Naive B cell (primary cell): ENCODE results near the gene GGT6. TPM values are rescaled to one million over a fixed set of nuclear protein-coding genes. Genes with fewer than 3 reads are reported as not detected.

Source experiments
- ATAC-seq, 2 donors: fragments of 150-1000 bp; cut with Tn5 transposase; 2 replicates each; pipeline ENCODE4 v1.10.0; 2021; ENCODE audit warnings: low read depth in 2 of 2, mild to moderate bottlenecking in 2 of 2, moderate library complexity in 2 of 2
- DNase-seq: peaks from one replicate; pipeline ENCODE4 v3.0.0; 2022
- H3K27ac Mint-ChIP-seq, 6 donors: one replicate each; pipeline ENCODE4 v1.8.0; 2020 to 2022; ENCODE audit warnings: mild to moderate bottlenecking in 6 of 6, mixed read lengths in 6 of 6, moderate library complexity in 5 of 6, inconsistent platforms in 2 of 6
- H3K27me3 Mint-ChIP-seq, 3 donors: one replicate each; pipeline ENCODE4 v1.8.0; 2021 to 2022; ENCODE audit warnings: mixed read lengths in 3 of 3, mild to moderate bottlenecking in 1 of 3
- H3K36me3 Mint-ChIP-seq, 2 donors: one replicate each; pipeline ENCODE4 v1.8.0; 2020 to 2022; ENCODE audit warnings: mixed read lengths in 2 of 2, inconsistent platforms in 1 of 2, mild to moderate bottlenecking in 1 of 2
- H3K4me1 Mint-ChIP-seq, 3 donors: one replicate each; pipeline ENCODE4 v1.8.0; 2020 to 2022; ENCODE audit warnings: mixed read lengths in 3 of 3, inconsistent platforms in 1 of 3, mild to moderate bottlenecking in 1 of 3, moderate library complexity in 1 of 3
- H3K4me3 Mint-ChIP-seq, 8 donors: one replicate each; pipeline ENCODE4 v1.8.0; 2020 to 2022; ENCODE audit warnings: mild to moderate bottlenecking in 8 of 8, mixed read lengths in 8 of 8, moderate library complexity in 8 of 8, inconsistent platforms in 2 of 8
- H3K9me3 Mint-ChIP-seq, 7 donors: one replicate each; pipeline ENCODE4 v1.8.0; 2020 to 2022; ENCODE audit warnings: mixed read lengths in 7 of 7, mild to moderate bottlenecking in 5 of 7, inconsistent platforms in 2 of 7, moderate library complexity in 1 of 7
- polyA plus RNA-seq, 6 donors: library from polyadenylated mRNA; unstranded; fragments of 300-500 nt; fragmentation: Illumina TruSeq; gene quantifications; one replicate each; pipeline ENCODE4 v1.2.3, GENCODE V29; 2021; ENCODE audit warnings: low read depth in 6 of 6

The GGT6 gene
- polyA plus RNA-seq, 6 donors from 2014 or later = not detected

GRCh38 chr17:4550534-4551039, 9.8 kb downstream of the GGT6 start:
- no peaks in the 10 kb centered on the region for H3K9me3 Mint-ChIP-seq
- H3K27ac Mint-ChIP-seq = no peak overlapping the region
- H3K36me3 Mint-ChIP-seq = peaks cover 0 to 5% of the 10 kb centered on the region in 2 donors
- peak overlapping the region in 1 of 8 donors; percentile 36 for H3K4me3 Mint-ChIP-seq
- DNase-seq = no peak
- ATAC-seq = no peak
- peaks cover 16 to 21% (median 21%) of the 10 kb centered on the region in 3 donors for H3K4me1 Mint-ChIP-seq
- no peaks in the 10 kb centered on the region for H3K27me3 Mint-ChIP-seq

DNA sequence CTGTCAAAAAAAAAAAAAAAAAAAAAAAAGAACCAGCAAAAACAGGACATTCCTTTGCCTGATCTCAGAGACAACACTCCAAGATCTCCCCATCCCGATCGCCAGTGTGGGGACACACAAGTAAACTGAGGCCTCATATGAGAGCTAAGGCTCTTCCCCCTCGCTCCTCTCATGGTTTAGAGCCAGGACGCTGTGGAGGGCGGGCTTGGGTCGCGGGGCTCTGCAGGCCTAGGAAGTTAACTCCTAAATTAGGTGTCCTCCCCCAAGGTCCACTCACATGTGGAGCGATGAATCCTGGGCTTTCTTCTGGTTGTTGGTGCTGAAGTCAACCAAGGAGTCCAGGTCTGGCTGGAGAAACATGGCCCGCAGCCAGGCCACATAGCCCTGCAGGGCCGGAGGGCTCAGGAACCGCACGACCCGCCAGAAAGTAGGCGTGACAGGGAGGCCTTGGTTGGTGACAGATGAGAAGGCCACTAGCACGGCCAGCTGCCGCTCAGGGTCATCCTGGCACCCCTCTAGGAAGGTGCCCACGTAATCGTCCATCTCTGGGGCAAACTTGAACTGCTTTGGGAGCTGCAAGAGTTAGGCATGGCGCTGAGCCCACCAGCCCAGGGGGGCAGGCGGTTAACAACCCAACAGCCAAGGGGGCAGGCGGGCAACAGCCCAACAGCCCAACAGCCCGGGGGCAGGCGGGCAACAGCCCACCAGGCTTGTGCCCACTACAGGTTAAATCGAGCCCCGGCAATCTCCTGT, 10.4 kb downstream of the GGT6 start:
- peaks cover 0 to 5% of the 10 kb centered on the region in 2 donors for H3K36me3 Mint-ChIP-seq
- no peak overlapping the region for H3K27ac Mint-ChIP-seq
- no peak for DNase-seq
- H3K4me3 Mint-ChIP-seq = peak overlapping the region in 1 of 8 donors; percentile 36
- H3K9me3 Mint-ChIP-seq = no peaks in the 10 kb centered on the region
- peaks cover 12 to 15% (median 15%) of the 10 kb centered on the region in 3 donors for H3K4me1 Mint-ChIP-seq
- H3K27me3 Mint-ChIP-seq = no peaks in the 10 kb centered on the region
- ATAC-seq = no peak

DNA sequence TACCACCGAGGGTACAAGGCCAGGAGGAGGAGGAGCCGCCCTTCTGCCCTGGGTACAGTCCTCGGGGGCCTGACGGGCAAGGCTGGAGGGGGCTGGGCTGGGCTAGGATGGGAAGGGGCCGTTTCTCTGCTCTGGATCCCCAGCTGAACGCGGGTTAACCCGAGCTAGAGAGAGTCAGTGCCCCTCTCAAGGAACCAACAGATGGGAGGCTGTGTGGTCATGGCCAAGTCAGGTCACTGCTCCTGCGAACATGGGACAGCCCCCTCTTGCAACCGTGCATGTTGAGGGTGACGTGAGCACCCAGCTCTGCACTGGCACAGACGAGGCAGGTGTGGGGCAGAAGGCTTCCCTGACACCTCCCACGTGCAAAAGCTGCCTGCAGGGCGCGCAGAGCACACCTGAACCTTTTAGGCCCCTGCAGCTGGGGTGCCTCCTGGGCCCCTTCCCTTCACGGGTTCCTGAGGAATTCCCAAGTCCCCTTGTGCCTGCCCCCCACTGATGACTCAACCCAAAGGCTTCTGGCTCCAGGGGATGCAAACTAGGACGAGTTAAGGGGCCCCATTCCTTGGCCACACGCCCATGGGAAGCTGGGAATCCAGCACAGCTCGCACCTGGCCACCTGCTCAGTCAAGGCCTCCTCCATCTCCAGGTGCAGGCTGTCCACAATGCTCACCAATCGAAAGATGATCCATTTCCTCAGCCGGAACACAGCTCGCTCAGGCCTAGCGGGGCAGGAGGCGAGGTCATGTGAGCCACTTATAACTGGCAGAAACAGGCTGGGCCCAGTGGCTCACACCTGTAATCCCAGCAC, 11.5 kb downstream of the GGT6 start:
- Mint-ChIP-seq H3K9me3 (no peaks in the 10 kb centered on the region), H3K27me3 (no peaks in the 10 kb centered on the region), H3K4me1 (peaks cover 4 to 6% (median 5%) of the 10 kb centered on the region in 3 donors), H3K4me3 (no peak overlapping the region), H3K27ac (no peak overlapping the region), H3K36me3 (peaks cover 0 to 5% of the 10 kb centered on the region in 2 donors)
- DNase-seq (no peak), ATAC-seq (no peak)

DNA sequence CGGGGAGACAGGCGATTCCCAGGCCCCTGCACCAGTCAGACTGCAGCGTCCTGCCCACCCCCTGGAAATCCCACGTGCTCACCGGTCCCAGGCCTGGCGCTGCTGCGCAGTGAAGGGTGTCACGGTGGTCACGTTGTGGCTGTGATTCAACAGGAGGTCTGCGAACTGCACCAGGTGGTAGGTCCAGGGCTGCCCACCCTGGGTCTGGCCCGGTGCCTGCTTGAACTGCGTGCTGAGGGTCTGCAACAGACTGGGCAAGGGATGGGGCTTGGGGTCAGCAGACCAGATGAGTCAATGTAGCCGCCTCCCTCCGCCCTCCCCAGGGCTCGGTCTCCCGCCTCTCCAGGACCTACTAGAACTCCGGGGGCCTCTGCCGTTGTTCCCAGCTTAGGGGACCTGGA, 12.3 kb downstream of the GGT6 start:
- no peaks in the 10 kb centered on the region for H3K27me3 Mint-ChIP-seq
- peaks cover 0 to 5% of the 10 kb centered on the region in 2 donors for H3K36me3 Mint-ChIP-seq
- DNase-seq = no peak
- ATAC-seq = no peak
- no peaks in the 10 kb centered on the region for H3K4me1 Mint-ChIP-seq
- no peaks in the 10 kb centered on the region for H3K9me3 Mint-ChIP-seq
- H3K27ac Mint-ChIP-seq = no peak overlapping the region
- no peak overlapping the region for H3K4me3 Mint-ChIP-seq

- H3K9me3 Mint-ChIP-seq = no peaks in the 10 kb centered on the region
- H3K27me3 Mint-ChIP-seq = no peaks in the 10 kb centered on the region
- H3K4me1 Mint-ChIP-seq = no peaks in the 10 kb centered on the region
- H3K4me3 Mint-ChIP-seq = no peak overlapping the region
- peaks cover 0 to 5% of the 10 kb centered on the region in 2 donors for H3K36me3 Mint-ChIP-seq
- DNase-seq = no peak
- no peak overlapping the region for H3K27ac Mint-ChIP-seq
- ATAC-seq = no peak
Observed at GRCh38 chr17:4547118-4547906, 13.1 kb downstream of the GGT6 start.

DNA sequence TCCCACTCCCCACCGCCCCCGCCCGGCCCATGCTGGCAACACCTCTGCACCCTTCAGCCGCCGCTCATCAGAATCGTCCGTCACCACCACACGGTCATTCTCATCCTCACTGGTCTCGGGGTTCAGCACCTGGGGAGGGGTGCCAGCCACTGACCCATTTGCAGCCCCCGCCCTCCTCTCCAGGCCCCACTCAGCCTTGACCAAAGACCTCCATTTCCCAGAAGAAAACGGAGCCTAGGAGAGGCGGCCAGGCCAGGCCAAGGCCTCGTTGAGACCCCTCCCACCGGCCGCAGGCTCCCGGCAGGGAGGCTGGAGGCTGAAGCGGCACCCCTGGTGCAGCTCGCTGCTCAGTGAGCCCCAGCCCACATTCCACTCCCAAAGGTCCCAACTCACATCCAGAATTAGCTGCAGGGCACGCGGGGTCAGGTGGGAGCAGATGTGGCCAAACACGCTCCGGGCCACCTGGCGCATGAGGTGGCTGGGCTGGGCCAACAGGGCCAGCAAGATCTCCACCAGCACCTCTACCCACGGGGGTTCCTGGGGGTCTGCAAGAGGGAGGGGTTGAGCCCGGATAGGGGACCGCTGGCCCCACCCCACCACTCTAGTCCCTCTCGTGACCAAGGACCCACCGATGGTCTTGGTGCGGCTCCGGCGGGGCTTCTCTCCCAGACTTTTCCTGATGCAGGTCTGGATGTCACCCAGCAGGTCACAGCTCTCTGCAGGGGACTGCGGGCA, 15.0 kb downstream of the GGT6 start:
- Mint-ChIP-seq H3K27me3 (no peaks in the 10 kb centered on the region), H3K9me3 (no peaks in the 10 kb centered on the region), H3K36me3 (no peaks in the 10 kb centered on the region), H3K4me1 (no peaks in the 10 kb centered on the region), H3K4me3 (no peak overlapping the region), H3K27ac (peak overlapping the region in 2 of 6 donors; percentile 36 to 59)
- DNase-seq (no peak), ATAC-seq (no peak)

DNA sequence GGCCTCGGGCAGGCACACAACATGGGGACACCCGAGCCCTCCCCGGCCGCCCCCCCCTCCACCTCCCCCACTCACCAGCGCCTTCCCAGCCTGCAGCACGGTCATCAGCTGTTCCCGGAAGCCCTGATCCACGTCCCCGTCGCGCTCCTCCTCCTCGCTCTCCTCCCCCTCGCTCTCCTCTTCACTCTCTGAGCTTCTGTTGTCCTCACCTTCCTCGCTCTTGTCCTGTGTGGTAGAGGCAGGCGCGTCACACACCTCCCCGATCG, 15.5 kb downstream of the GGT6 start:
- no peak for DNase-seq
- H3K4me1 Mint-ChIP-seq = no peaks in the 10 kb centered on the region
- H3K27ac Mint-ChIP-seq = peak overlapping the region in 1 of 6 donors; percentile 36
- ATAC-seq = no peak
- no peak overlapping the region for H3K4me3 Mint-ChIP-seq
- H3K27me3 Mint-ChIP-seq = no peaks in the 10 kb centered on the region
- no peaks in the 10 kb centered on the region for H3K9me3 Mint-ChIP-seq
- peaks cover 0 to 2% of the 10 kb centered on the region in 2 donors for H3K36me3 Mint-ChIP-seq

DNA sequence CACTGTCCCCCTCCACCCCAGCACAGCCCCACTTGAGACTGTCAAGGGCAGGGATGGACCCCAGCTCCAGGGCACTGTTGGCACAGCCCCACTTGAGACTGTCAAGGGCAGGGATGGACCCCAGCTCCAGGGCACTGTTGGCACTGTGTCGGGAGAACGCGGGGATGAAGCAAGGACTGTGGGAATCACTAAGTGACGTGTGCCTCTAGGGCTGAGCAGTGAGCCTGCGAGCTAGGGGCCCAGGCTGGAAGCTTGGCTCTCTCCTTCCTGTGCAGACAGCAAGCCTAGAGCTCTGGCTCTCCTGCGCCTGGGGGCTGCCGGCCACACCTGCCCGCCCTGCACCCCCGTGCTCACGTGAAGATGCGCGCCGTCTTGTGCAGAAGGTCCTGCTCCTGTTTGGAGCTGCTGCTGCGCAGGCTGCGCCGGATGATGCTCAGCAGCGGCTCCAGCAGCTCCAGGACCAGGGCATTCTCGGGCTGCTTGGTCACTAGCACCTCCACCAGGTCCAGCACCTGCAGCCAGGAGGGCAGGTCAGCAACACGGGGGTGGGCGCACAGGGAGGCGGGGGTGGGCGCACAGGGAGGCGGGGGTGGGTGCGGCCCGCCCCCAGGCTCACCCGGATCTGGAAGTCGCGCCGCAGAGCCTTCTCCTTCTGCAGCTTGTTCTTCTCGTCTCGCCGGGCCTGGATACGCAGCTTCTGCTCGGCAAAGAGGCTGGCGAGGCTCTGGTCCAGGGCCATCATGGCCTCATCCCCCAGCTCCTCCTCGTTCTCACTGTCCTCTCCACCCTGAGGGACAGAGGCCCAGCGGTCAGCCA, 16.0 kb downstream of the GGT6 start:
- no peak for DNase-seq
- peak overlapping the region in 2 of 6 donors; percentile 45 to 72 for H3K27ac Mint-ChIP-seq
- no peaks in the 10 kb centered on the region for H3K9me3 Mint-ChIP-seq
- H3K4me1 Mint-ChIP-seq = no peaks in the 10 kb centered on the region
- H3K27me3 Mint-ChIP-seq = no peaks in the 10 kb centered on the region
- no peak overlapping the region for H3K4me3 Mint-ChIP-seq
- H3K36me3 Mint-ChIP-seq = peaks cover 0 to 8% of the 10 kb centered on the region in 2 donors
- no peak for ATAC-seq

- H3K4me3 Mint-ChIP-seq = no peak overlapping the region
- ATAC-seq = no peak
- no peaks in the 10 kb centered on the region for H3K4me1 Mint-ChIP-seq
- peaks cover 0 to 8% of the 10 kb centered on the region in 2 donors for H3K36me3 Mint-ChIP-seq
- H3K27ac Mint-ChIP-seq = peak overlapping the region in 1 of 6 donors; percentile 45
- no peaks in the 10 kb centered on the region for H3K27me3 Mint-ChIP-seq
- DNase-seq = no peak
- no peaks in the 10 kb centered on the region for H3K9me3 Mint-ChIP-seq
Observed at GRCh38 chr17:4543557-4544026, 16.8 kb downstream of the GGT6 start.

DNA sequence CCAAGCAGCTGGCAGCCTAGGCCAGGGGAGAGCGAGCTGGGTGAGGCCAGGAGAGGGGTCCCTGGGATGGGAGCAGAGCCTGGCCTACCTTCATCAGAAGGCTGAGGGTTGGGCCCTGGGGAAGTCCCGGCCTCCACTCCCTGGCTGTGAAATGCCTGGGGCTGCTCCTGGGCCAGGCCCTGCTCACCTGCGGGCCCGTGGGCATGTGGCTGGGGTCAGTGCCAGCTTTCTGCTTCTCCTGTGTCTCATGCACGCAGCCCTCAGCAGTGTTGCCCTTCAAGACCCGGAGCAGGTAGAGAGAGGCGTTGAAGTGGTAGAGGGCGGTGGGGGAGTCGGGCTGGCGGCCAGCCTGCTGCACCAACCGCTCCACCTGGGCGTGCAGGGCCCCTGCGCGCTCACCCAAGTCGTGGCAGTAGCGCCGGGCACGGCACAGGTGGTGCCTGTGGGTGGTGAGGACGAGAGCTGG, 17.6 kb downstream of the GGT6 start:
- Mint-ChIP-seq H3K27ac (no peak overlapping the region), H3K4me1 (no peaks in the 10 kb centered on the region), H3K36me3 (peaks cover 0 to 8% of the 10 kb centered on the region in 2 donors), H3K4me3 (no peak overlapping the region), H3K9me3 (no peaks in the 10 kb centered on the region), H3K27me3 (no peaks in the 10 kb centered on the region)
- no peak for ATAC-seq
- DNase-seq = no peak

DNA sequence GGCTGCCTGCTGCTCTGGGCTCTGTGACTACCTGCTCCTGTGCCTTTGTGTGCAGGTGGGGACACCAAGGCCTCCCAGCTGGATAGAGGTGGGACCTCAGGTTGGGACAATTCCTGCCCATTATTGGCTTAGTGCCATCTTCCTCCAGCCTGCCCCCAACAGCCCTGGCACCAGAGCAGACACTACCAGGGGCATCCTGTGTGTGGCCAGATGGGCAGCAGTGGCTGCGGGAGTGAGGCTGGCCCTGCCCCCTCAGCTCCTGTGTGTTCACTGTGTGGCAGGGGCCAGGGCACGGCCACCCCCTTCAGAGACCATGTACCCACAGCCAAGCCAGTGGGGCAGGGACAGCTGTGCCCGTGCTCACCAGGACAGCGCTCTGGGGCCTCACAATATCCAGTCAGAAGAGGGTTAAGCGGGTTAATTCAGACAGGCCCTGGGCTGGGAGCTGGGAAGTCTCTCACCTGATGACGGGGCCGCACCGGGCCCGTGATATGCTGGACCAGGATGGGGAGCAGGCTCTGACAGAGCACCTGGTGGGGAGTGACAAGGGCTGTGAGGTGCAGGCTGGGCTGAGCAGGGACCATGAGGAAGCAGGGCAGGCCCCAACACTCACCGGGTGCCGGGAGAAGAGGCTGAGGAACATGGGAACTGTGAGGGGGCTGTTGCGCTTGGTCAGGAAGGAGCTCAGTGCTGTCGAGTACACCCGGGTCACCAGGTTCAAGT, 18.2 kb downstream of the GGT6 start:
- Mint-ChIP-seq H3K4me3 (no peak overlapping the region), H3K36me3 (peaks cover 0 to 8% of the 10 kb centered on the region in 2 donors), H3K27me3 (no peaks in the 10 kb centered on the region), H3K9me3 (no peaks in the 10 kb centered on the region), H3K4me1 (no peaks in the 10 kb centered on the region), H3K27ac (peak overlapping the region in 1 of 6 donors; percentile 69)
- ATAC-seq (no peak), DNase-seq (no peak)
